ENCODE measurements around the gene NMT2. TPM values are rescaled to one million over a fixed set of nuclear protein-coding genes. Genes with fewer than 3 reads are reported as not detected.
A peak's percentile ranks its signal among the peaks of the same experiment; 100 is the strongest.

NMT2 gene
- total and polyA plus RNA-seq, 7 donors: 11.1 to 23.3 (median 16.1) TPM

- Histone ChIP-seq H3K4me1 (peaks cover 0 to 15% (median 9%) of the 10 kb centered on the region in 4 donors), H3K4me3 (no peak overlapping the region), H3K27ac (no peak overlapping the region), H3K27me3 (peaks cover 0 to 6% (median 0%) of the 10 kb centered on the region in 3 donors), H3K36me3 (no peaks in the 10 kb centered on the region), H3K9me3 (no peaks in the 10 kb centered on the region)
- intact Hi-C loops (cut with DNase I): loop anchor here (10.0 kb wide), 1 partner anchor 1723 kb away; the partner anchor contains the start of gene RSU1
- WGBS, 2 donors: 84 to 90% methylated on average over 5 of the region's 5 CpGs
- no peak for DNase-seq
- TF ChIP-seq CTCF (IDR thresholded peaks at IDR 0.05) (no peak), POLR2AphosphoS5 (IDR thresholded peaks at IDR 0.05) (no peak), EP300 (IDR thresholded peaks at IDR 0.05) (no peak), POLR2A (IDR thresholded peaks at IDR 0.05) (no peak)
Observed at GRCh38 chr10:15091418-15091817, 77.1 kb downstream of the NMT2 start.

- no peak within 1 kb of the TSS for H3K27ac ChIP-seq
- 7% methylated on average over 63 of the region's 63 CpGs for WGBS, 2 donors
- peaks cover 0 to 6% (median 0%) of the 10 kb centered on the region in 3 donors for H3K27me3 ChIP-seq
- DNase-seq: peak; percentile 85
- intact Hi-C loops (cut with DNase I): loop anchor here (5.0 kb wide), 1 partner anchor 486 kb away; no protein-coding TSS in a partner anchor
- no peaks in the 10 kb centered on the region for H3K9me3 ChIP-seq
- TF ChIP-seq POLR2A (IDR thresholded peaks at IDR 0.05): no peak
- TF ChIP-seq CTCF (IDR thresholded peaks at IDR 0.05): peak; percentile 19 to 68 (median 53)
- peak within 1 kb of the TSS; percentile 30 to 57 (median 52) for H3K4me3 ChIP-seq
- H3K36me3 ChIP-seq: no peaks in the 10 kb centered on the region
- H3K4me1 ChIP-seq: peaks cover 0 to 19% (median 14%) of the 10 kb centered on the region in 4 donors
Observed at GRCh38 chr10:15088428-15089261, 79.8 kb downstream of the NMT2 start, which contains the start of gene ACBD7. Gene ACBD7 (minus strand): TSS chr10:15088776. CDS start chr10:15088728, 48 bp downstream.

GRCh38 chr10:15084502-15084922 lies 84.0 kb downstream of the NMT2 start:
- Histone ChIP-seq H3K4me3 (peak overlapping the region; percentile 22 to 49 (median 47)), H3K27ac (peak overlapping the region; percentile 23 to 52 (median 32)), H3K4me1 (peaks cover 0 to 19% (median 16%) of the 10 kb centered on the region in 4 donors), H3K36me3 (no peaks in the 10 kb centered on the region), H3K9me3 (no peaks in the 10 kb centered on the region), H3K27me3 (no peaks in the 10 kb centered on the region)
- 21 to 53% methylated on average over 7 of the region's 7 CpGs for WGBS, 2 donors
- TF ChIP-seq POLR2AphosphoS5 (IDR thresholded peaks at IDR 0.05): peak in 1 of 4 donors; percentile 20
- no peak for TF ChIP-seq EP300 (IDR thresholded peaks at IDR 0.05)
- TF ChIP-seq POLR2A (IDR thresholded peaks at IDR 0.05): no peak
- intact Hi-C loops (cut with DNase I): no loop called here
- DNase-seq: no peak

- no peaks in the 10 kb centered on the region for H3K9me3 ChIP-seq
- no peaks in the 10 kb centered on the region for H3K27me3 ChIP-seq
- H3K4me1 ChIP-seq: peaks cover 0 to 19% (median 14%) of the 10 kb centered on the region in 4 donors
- intact Hi-C loops (cut with DNase I): no loop called here
- H3K4me3 ChIP-seq: peak overlapping the region; percentile 22 to 49 (median 47)
- no peaks in the 10 kb centered on the region for H3K36me3 ChIP-seq
- DNase-seq: no peak
- 82 to 90% methylated on average over 18 of the region's 18 CpGs for WGBS, 2 donors
- TF ChIP-seq EP300 (IDR thresholded peaks at IDR 0.05): no peak
- TF ChIP-seq CTCF (IDR thresholded peaks at IDR 0.05): no peak
- no peak for TF ChIP-seq POLR2AphosphoS5 (IDR thresholded peaks at IDR 0.05)
- no peak for TF ChIP-seq POLR2A (IDR thresholded peaks at IDR 0.05)
- peak overlapping the region; percentile 23 to 52 (median 32) for H3K27ac ChIP-seq
Observed at GRCh38 chr10:15083674-15084501, 84.6 kb downstream of the NMT2 start.

All from sigmoid colon (tissue), 7 donors.